ENCODE measurements around the gene SIPA1.

GRCh38 chr11:65611028-65611757, 26.7 kb upstream of the SIPA1 start:
- TF ChIP-seq ZNF589 (CRISPR knock-in tag; conservative IDR thresholded peaks at IDR 0.05) (no peak), CTCF (CRISPR knock-in tag; IDR thresholded peaks at IDR 0.05) (no peak), ZNF256 (CRISPR knock-in tag; conservative IDR thresholded peaks at IDR 0.05) (no peak), TFDP2 (CRISPR knock-in tag; IDR thresholded peaks at IDR 0.05) (no peak), POLR2AphosphoS5 (IDR thresholded peaks at IDR 0.05; ENCODE audit: low read depth, low read length) (no peak), KLF9 (CRISPR knock-in tag; IDR thresholded peaks at IDR 0.05; ENCODE audit: low read depth) (no peak), FOXA1 (IDR thresholded peaks at IDR 0.05) (no peak), FOXA1 (CRISPR knock-in tag; IDR thresholded peaks at IDR 0.05) (no peak)
